ENCODE data around the gene SYPL2.

The SYPL2 gene

GRCh38 chr1:109521002-109521951 lies 54.9 kb downstream of the SYPL2 start:
- DNase-seq = no peak

GRCh38 chr1:109522026-109522425 lies 55.7 kb downstream of the SYPL2 start:
- DNase-seq = no peak

GRCh38 chr1:109523706-109524105 lies 57.4 kb downstream of the SYPL2 start:
- DNase-seq = peak; percentile 34

- DNase-seq = no peak
Observed at GRCh38 chr1:109527098-109527811, 60.9 kb downstream of the SYPL2 start.

- no peak for DNase-seq
Observed at GRCh38 chr1:109527846-109528695, 61.7 kb downstream of the SYPL2 start.

GRCh38 chr1:109528712-109529111 lies 62.4 kb downstream of the SYPL2 start:
- DNase-seq = no peak

GRCh38 chr1:109529881-109530456 lies 63.6 kb downstream of the SYPL2 start:
- no peak for DNase-seq

GRCh38 chr1:109530457-109531087 lies 64.2 kb downstream of the SYPL2 start:
- no peak for DNase-seq

- DNase-seq = no peak
Observed at GRCh38 chr1:109531380-109531779, 65.0 kb downstream of the SYPL2 start.
